RWPE1 (cell line): ENCODE data around the gene CNIH1.
A peak's percentile ranks its signal among the peaks of the same experiment; 100 is the strongest.

Experiments
- CTCF ChIA-PET: fragments of 350-600 bp; sonication (Branson Sonifier 250); formaldehyde crosslinking; extraction: SDS; loops from one replicate; lab custom pipeline; 2021; lab: Yijun Ruan, JAX
- POLR2A ChIA-PET: fragments of 400-600 bp; formaldehyde crosslinking; extraction: SDS; loops from one replicate; lab custom pipeline; 2020; ENCODE audit warnings: antibody characterized with exemption; ENCODE audit not compliant: low non-redundant PET; lab: Yijun Ruan, JAX
- DNase-seq: peaks from one replicate; pipeline ENCODE4 v3.0.0; 2012; ENCODE audit warnings: low spot score
- H3K27ac ChIP-seq: fragments of 450-650 bp; 2 replicates; pipeline ENCODE4 v1.5.1; 2017
- TF ChIP-seq, protein P1 (sequence below): fragments of 450-650 bp; conservative IDR thresholded peaks from 2 replicates; pipeline ENCODE4 v1.5.1; 2017; ENCODE audit warnings: low read depth, mild to moderate bottlenecking

CNIH1 gene

DNA sequence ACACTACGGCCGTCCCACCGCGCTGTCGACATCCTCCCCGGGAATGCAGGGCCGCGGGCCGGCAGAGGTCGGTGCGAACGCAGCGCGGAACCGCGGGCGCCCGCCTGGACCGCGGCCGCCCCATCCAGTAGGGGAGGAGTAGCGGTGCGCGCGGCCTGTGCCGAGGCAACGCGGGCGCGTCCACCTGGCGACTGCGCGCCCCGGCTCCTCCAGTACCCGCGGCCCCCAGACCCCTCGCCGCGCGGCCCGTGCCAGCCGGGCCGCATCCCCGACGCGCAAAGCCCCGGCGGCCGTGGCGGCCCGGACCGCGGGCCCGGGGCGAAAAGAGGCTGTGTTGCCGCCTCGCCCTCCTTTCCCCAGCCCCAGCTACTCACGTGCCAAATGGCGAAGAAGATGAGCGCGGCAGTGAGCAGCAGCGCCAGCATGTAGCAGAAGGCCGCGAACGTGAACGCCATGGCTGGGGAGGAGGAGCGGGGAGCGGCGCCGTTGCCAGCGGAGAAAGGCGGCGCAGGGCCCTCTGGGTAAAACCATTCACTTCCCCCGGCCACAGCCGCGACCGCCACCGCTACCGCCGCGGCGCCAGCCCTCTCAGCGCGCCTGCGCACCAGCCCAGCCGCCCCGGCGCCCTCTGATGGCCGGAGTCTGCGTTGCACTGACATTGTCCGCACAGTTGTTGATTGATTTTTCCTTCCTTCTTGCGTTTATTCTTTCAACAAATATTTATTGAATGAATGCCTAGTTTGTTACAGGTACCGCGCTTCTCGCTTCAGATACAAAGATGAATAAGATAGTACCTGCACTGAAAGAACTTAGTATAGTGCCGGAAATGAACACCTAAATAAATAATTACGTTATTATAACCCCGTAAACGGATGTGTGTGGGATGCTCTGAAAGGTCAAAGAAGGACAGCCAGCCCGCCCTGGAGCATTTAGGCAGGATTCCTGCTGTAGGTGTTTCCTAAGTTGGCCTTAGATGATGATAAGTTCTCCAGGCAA is at the start of gene CNIH1:
TSS of gene CNIH1 (minus strand) at position 502 of the 996 bp plus-strand sequence. CDS start at position 455, 47 bp downstream.
- CTCF ChIA-PET = interaction anchor here (1.0 kb wide), 1 partner anchor 42 kb away, joined by 4 read pairs; no protein-coding TSS in a partner anchor
- DNase-seq = peak; percentile 95
- TF ChIP-seq, protein P1, sequence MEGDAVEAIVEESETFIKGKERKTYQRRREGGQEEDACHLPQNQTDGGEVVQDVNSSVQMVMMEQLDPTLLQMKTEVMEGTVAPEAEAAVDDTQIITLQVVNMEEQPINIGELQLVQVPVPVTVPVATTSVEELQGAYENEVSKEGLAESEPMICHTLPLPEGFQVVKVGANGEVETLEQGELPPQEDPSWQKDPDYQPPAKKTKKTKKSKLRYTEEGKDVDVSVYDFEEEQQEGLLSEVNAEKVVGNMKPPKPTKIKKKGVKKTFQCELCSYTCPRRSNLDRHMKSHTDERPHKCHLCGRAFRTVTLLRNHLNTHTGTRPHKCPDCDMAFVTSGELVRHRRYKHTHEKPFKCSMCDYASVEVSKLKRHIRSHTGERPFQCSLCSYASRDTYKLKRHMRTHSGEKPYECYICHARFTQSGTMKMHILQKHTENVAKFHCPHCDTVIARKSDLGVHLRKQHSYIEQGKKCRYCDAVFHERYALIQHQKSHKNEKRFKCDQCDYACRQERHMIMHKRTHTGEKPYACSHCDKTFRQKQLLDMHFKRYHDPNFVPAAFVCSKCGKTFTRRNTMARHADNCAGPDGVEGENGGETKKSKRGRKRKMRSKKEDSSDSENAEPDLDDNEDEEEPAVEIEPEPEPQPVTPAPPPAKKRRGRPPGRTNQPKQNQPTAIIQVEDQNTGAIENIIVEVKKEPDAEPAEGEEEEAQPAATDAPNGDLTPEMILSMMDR = peak; percentile 96
- POLR2A ChIA-PET = interaction anchor here (0.5 kb wide), 1 partner anchor 10 kb away, joined by 4 read pairs; no protein-coding TSS in a partner anchor
- H3K27ac ChIP-seq = peak within 1 kb of the TSS; percentile 98

DNA sequence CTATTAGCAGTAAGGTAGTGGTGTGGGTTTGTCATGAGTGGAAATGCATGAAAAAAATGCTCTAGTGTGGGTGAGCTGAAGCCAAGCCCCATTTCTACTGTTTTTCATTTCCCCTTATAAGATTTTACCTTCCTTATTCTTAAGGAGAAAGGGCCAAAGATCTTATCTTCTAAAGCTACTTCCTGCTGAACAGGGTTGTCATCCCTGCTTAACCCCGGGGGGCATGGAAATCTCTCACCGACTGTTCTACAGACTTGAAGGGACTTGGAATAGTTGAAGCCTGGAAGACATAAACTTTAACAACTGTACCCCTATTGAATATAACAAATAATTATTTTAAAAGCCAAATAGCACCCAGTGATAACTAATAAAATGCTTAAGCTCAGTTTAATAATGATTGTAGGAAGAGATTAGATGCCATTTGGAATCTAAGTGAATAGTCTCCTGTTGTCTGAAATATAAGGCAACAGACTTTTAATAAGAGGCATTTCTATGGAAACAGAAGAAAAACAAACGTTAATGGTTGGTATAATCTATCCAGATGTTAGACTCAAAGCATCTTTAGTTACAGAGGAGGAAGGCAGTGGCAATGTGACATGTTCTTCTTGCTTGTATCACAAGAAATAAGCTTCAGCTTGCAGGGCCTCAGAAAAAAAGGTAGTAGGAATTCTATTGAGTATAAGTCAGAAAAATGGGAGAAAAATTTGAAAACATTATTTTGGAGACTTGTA is 49.4 kb upstream of the CNIH1 start:
- no peak overlapping the region for H3K27ac ChIP-seq
- TF ChIP-seq, protein P1 = no peak
- DNase-seq = no peak
- ChIA-PET CTCF (no interaction called here), POLR2A (interaction anchor here (0.6 kb wide), 1 partner anchor 33 kb away, joined by 5 read pairs; no protein-coding TSS in a partner anchor)

DNA sequence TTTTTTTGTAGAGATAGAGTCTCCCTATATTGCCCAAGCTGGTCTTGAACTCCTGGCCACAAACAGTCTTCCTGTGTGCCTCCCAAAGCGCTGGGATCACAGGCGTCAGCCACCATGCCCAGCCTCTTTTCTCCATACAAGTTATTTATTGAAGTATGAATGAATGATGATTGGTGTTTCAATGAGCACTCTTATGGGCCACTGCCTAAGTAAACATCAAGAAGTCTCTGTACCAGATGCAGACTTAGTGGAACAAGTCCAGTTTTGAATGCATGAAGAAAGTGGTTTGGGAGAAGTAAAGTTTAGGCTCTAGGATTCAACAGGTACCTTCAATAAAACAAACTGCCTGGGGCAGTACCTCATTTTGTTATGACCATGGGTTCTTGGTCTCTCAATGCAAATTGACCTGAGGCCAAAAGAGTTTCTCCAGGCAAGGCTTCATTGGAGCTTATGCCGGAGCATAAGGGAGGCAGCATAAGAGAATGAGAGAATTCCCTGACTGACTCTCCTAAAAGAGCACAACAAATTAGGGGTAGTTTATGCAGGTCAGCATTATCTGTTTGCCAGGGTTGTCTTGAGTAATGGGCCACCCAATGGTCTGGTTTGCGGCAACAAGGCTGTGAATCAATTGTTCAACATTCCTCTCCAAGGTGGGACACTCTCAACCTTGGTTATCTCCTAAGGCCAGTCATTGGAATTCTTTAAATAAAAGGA is 48.7 kb upstream of the CNIH1 start:
- peak overlapping the region; percentile 99 for H3K27ac ChIP-seq
- DNase-seq = no peak
- ChIA-PET POLR2A (no interaction called here), CTCF (interaction anchor here (0.7 kb wide), 1 partner anchor 12 kb away, joined by 3 read pairs; no protein-coding TSS in a partner anchor)
- TF ChIP-seq, protein P1 = no peak

DNA sequence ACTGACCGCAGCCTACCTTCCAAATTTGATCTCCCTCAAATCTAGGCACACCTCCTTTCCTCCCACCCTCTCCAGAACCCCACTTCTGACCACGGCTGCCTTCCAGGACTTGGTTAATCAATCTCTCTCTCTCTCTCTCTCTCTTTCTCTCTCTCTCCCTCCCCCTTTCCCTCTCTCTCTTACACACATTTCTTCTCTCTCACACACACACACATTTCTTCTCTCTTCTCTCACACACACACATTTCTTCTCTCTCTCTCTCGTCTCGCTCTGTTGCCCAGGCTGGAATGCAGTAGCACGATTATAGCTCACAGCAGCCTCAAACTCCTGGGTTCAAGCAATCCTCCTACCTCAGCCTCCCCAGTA is 48.1 kb upstream of the CNIH1 start:
- H3K27ac ChIP-seq = peak overlapping the region; percentile 99
- no peak for DNase-seq
- TF ChIP-seq, protein P1 = no peak
- POLR2A ChIA-PET = no interaction called here
- CTCF ChIA-PET = interaction anchor here (0.6 to 0.7 kb wide), 2 partner anchors 13 to 31 kb away, joined by 3 read pairs; no protein-coding TSS in a partner anchor

DNA sequence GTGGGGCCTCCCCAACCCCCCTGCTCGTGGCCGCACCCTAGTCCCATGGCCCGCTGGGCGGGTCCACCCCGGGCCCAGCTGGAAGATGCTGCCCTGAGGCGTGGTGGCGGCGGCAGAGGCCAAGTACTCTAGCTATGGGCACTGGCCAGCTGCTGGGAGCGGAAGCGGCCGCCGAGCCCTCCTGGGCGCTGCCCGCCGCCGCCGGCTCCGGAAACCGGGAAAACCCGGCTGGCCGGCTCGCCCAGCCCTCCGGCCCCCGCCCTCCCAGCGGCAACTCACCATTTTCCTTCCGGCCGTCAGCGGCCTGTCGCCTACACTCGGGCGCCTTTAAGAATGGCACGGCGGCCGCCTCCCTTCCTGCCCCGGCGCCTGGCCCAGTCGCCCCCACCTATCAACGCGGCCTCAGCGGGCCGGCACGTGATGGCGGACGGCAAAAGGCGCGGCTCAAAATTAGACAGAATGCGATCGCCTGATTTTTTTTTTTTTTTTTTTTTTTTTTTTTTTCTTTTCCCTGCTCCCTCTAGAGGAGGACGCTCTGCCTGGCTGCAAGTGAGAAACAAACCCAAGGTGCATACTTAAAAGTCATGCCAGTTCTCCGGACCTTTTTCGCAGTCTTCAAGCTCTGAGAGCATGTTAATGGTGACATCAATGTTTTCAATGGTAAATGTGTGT is 47.6 kb upstream of the CNIH1 start, which contains the start of gene GMFB:
TSS of gene GMFB (minus strand) at position 335 of the 672 bp plus-strand sequence. CDS start at position 282, 53 bp downstream.
- TF ChIP-seq, protein P1 = peak; percentile 38; the same call in 1 of the 2 replicates
- peak within 1 kb of the TSS; percentile 99 for H3K27ac ChIP-seq
- ChIA-PET POLR2A (interaction anchor here (1.0 kb wide), 1 partner anchor 21 kb away, joined by 3 read pairs; the partner anchor contains the start of gene CGRRF1), CTCF (interaction anchor here (0.6 kb wide), 2 partner anchors 22 to 30 kb away, joined by 3 read pairs; no protein-coding TSS in a partner anchor)
- DNase-seq = peak; percentile 89
